Stromal cell of bone marrow (primary cell): ENCODE measurements around the gene TEX11.

Experiments used
- DNase-seq: peaks from one replicate; pipeline ENCODE4 v3.0.0-alpha.2; 2012; ENCODE audit warnings: low read depth

TEX11 gene

DNA sequence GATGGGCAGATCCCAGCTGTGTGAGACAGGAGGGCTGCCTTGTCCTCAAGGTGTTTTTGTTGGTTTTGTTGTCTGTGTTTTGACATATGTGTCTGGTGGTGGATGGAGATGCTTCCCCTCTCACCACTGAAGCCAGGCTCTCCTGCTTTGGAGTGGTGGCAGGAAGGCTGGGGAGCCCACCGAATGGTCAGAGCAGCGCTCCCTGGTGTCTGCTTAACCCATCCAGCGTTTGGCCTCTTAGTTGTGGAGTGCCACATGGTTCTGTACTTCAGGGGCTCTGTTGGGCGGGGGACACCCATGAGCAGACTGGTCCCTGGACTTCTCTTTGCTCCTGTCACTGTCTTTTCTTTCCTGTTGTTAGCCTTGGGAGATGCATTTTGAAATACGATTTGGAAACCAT lies 412.0 kb downstream of the TEX11 start:
- no peak for DNase-seq

DNA sequence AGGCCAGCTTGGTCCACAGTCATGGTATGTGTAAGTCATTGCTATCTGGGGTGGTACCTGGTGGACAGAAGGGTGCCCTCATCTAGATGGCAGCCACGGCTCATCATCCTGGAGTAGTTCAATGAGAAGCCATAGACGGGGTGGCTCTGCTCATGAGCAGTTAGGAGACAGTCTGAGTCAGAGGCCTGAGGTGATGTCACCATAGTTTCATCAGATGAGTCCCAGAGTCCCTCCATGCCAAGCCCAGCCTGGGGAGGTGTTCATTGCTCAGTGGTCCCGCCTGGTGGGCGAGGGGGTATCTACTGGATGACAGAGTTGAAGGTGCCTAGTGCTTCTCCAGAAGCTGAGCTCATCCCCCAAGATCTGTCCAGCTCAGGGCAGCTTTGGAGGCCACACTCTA lies 414.1 kb downstream of the TEX11 start:
- DNase-seq, result no peak

DNA sequence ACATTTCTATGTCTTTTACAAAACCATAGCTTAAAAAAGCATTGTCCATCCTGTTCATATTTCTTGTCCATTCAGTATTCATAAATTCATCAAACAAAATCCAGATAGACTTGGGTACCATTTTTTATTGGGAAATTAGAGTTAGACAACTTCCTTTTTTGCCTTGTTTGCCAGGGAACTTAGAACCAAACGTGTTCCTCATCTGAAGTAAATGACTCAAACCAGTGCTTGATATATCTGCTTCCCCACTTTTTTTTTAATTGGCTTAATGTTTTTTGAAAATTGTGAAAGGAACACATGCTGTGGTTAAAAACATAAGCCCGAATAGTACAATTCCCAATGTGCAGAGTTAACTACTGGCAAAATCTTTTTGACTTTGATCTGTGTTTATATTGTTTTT lies 419.7 kb downstream of the TEX11 start:
- no peak for DNase-seq

DNA sequence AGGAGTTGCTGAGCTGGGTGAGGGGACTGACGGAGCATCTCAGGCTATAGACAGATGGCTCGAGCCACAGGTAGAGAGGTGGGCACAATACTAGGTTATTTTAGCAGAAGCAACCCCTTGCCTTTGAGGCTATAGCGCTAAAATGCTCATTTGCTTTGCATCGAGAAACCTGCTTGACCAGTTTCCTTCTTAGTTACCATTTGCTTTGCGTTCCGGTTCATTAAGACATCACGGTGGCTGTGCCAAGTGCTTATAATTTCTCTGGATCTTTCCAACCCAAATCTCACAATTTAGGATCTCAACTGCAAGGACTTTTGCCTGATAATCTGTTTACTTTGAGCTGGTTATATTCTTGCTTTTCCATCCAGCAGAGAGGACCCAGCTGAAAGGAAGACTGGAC lies 423.0 kb downstream of the TEX11 start:
- no peak for DNase-seq

DNA sequence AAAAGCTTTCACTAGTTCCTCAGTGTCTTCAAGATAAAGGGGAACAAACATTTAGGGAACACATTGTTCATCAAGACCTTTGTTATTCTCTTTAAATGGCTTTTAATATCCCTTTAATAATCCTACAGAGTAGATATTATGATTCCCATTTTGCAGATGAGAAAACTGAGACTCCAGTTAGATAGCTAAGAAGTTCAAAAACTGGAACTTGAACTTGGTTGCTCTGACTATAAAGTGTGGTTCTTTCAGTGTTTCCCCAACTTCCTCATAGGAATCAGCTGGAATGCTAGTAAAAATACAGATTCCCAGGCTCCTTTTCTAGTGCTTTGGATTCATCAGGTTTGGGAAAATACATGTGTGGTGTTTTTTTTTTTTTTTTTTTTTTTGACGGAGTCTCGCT lies 426.2 kb downstream of the TEX11 start:
- no peak for DNase-seq

DNA sequence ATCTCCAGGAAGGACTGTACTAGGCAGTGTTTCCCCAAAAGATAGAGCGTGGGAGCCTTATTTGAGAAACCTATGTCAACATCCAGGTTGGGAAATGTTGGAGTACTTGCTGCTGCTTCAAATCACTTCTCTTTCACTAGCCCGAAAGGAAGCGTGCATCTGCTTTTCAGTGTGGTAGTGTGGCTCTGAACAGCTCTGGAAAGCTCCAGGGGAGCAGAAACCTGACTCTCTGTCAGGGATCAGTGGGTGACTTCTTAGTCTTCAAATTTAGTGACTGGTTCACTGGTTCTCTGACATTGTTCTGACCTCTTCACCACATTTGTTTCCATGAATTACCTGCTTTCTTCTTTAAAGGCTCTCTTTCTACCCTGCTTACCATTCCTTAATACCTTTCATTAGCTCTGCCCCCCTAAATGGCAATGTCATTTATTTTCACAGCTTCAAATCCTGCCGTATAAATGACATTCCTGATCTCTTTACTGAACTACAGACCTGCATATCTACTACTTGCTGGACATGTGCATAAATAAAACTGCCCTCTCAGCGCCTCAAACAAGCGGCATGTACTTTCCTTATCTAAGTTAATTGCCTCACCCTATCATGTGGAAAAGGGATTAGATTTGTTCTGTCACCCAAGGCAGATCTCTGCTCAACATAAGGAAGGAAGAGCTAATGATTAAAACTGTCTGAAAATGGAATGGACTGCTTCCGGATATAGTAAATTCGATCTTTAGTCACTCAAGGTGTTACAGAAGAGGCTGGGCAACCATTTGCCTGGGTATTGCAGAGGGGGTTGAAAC lies 426.8 kb downstream of the TEX11 start:
- no peak for DNase-seq

DNA sequence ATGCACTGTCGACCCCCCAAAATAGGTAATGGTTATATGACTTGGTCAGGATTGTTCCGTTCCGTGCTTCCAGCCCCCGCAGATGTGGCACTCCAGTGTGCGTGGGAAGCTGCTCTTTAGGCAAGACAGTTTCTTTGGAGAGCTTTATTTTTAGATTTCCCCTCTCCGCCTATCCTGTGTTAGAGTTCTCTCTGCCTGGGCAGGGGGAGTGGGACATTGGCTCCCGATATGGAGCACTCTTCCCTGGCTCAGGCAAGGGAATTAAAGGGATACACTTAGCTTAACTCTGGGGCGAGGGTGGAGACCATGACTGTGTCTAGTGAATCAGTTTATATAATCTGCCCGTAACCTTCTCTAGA lies 427.9 kb downstream of the TEX11 start:
- DNase-seq, result no peak

DNA sequence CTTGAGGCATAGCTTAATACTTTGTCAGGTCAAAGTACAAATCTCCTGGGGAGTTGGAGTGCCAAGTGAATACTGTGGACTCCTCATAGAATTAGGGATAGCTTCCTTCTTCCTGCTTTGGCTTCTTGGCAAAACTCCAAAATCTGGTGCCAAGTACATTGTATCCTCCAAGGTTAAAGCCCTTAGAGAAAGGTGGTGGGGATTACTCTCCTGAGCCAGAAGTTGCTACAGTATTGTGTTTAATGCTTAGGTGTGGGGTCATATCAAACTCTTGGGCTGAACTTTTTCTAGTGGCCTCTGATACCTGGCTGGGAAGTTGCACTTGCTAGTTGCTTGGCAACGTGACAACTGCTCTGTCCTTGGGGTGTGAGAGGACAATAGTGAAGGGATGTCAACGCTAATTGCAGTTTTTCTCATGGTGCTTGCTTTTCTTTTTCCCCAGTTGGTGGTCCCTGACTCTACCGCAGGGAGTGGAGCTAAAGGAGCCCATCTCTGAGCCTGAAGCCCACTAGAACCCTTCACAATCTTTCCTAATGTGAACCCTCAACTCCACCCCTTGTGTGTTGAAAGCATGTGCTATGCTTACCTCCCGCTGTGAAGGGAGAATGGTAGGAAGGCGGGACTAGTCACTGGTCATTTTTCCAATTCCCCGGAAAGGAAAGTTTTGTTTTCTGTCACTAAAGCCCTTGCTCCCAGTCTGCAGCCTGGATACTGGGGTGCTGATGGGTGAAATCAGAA lies 428.4 kb downstream of the TEX11 start:
- no peak for DNase-seq

DNA sequence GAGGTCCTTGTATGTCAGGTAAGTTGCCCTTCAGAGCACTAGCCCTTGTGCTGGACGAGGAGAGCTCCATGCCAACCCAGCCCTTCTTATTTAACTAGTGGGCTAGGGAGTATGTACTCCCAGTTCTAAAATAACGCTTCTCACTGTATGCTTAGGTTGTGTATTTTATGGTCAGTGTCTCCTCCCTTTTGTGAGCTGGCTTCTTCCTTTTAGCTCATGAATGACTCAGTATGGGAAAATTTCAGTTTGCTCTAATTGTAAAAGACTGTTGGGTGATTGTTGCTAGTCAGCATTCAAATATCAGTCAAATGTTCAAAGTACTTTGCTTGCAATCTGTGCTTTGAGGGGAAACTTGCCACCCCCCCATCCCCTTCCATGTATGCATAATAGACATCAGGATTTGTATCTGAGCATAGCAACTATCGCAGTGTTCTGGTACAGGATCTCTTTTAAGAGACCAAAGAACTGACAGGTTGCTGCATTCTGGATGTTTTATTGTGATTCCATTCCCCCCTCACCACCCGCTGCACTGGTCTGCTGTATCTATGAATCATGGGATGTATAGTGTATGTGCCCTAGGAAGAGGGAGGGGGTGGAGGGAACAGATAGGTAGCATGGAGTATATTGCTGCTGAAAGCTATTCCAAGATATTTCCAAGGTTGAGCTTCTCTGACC lies 429.1 kb downstream of the TEX11 start:
- DNase-seq, result peak; percentile 64
